ENCODE data around the gene KCNK1. TPM values are rescaled to one million over a fixed set of nuclear protein-coding genes. Genes with fewer than 3 reads are reported as not detected.

Gene KCNK1
- total RNA-seq, 2 donors from 2014 or later, result 5.2 to 6.3 TPM

DNA sequence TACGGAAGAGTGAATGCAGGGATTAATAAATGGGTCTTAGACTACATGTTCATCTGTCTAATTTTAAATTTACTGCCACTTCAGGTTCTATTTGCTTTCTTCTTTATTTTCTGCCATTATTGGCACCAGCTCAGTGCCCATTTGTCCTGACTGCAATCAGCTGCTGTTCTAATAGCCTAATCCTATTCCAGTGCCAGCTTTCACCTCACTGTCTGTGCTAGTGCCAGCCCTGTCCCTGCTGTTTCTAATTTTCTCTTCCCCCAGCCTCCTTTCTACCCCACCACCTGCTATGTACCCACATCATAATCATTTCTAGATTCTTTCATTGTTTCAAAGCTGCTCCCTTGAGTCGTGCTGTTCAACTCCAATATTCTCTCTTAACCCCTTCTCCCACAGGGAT, 86.4 kb downstream of the KCNK1 start:
- H3K27me3 ChIP-seq, result no peaks in the 10 kb centered on the region
- DNase-seq, result no peak

DNA sequence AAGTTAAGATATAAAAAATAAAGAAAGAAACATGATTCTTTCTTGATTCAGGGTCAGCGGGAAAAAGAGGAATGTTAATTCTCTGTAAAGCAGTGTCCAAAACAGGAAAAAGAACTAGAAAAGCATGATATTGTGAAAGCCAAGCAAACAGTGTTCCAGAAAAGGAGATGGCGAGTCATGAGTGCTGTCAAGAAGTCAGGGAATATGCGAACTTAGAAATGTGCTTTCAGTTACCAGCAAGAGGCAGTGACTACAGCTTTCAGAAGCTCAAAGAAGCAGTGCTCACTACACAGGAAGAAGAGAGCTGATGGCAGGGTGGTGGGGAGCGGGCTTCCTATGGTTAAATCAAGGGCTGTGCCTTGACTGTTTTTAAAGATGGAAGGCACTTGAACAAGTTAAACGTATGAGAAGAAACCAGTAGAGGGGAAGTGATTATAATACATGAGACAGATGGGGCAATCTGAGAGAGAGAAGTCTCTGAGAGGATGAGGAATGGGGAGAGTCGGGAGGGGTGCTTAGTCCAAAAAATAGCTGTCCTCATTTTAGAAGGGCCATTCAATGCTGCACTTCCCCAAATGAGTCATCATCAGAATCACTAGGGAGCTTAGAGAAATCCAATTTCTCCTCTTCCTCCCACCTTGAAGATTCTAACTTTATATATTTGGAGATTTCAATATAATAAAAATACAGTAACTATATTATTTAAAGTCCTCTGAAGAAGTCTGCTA, 90.4 kb downstream of the KCNK1 start:
- Histone ChIP-seq H3K4me1 (peaks cover 26% of the 10 kb centered on the region), H3K36me3 (replicated peaks in 1 of 2; ENCODE audit: insufficient read depth in 1 of 2, low read depth in 2 of 2) (no peaks in the 10 kb centered on the region), H3K27me3 (no peaks in the 10 kb centered on the region), H3K4me3 (no peak overlapping the region), H3K9me3 (no peaks in the 10 kb centered on the region), H3K27ac (no peak overlapping the region)
- 63 to 68% methylated on average over 6 of the region's 6 CpGs for WGBS, 2 donors
- TF ChIP-seq, protein P1, sequence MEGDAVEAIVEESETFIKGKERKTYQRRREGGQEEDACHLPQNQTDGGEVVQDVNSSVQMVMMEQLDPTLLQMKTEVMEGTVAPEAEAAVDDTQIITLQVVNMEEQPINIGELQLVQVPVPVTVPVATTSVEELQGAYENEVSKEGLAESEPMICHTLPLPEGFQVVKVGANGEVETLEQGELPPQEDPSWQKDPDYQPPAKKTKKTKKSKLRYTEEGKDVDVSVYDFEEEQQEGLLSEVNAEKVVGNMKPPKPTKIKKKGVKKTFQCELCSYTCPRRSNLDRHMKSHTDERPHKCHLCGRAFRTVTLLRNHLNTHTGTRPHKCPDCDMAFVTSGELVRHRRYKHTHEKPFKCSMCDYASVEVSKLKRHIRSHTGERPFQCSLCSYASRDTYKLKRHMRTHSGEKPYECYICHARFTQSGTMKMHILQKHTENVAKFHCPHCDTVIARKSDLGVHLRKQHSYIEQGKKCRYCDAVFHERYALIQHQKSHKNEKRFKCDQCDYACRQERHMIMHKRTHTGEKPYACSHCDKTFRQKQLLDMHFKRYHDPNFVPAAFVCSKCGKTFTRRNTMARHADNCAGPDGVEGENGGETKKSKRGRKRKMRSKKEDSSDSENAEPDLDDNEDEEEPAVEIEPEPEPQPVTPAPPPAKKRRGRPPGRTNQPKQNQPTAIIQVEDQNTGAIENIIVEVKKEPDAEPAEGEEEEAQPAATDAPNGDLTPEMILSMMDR (IDR thresholded peaks at IDR 0.05), result no peak
- TF ChIP-seq POLR2A (IDR thresholded peaks at IDR 0.05), result no peak
- intact Hi-C loops (cut with DNase I), result no loop called here
- no peak for DNase-seq
- no peak for ATAC-seq

More for the DNA sequence above, 86.4 kb downstream of the KCNK1 start:
- 42 to 51% methylated on average over 2 of the region's 2 CpGs for WGBS, 2 donors
- Histone ChIP-seq H3K36me3 (replicated peaks in 1 of 2; ENCODE audit: insufficient read depth in 1 of 2, low read depth in 2 of 2) (no peaks in the 10 kb centered on the region), H3K27ac (no peak overlapping the region), H3K4me3 (no peak overlapping the region), H3K9me3 (no peaks in the 10 kb centered on the region), H3K4me1 (peaks cover 7% of the 10 kb centered on the region)
- TF ChIP-seq, protein P1 (IDR thresholded peaks at IDR 0.05), result no peak
- no peak for TF ChIP-seq POLR2A (IDR thresholded peaks at IDR 0.05)
- no peak for ATAC-seq
- intact Hi-C loops (cut with DNase I), result no loop called here

DNA sequence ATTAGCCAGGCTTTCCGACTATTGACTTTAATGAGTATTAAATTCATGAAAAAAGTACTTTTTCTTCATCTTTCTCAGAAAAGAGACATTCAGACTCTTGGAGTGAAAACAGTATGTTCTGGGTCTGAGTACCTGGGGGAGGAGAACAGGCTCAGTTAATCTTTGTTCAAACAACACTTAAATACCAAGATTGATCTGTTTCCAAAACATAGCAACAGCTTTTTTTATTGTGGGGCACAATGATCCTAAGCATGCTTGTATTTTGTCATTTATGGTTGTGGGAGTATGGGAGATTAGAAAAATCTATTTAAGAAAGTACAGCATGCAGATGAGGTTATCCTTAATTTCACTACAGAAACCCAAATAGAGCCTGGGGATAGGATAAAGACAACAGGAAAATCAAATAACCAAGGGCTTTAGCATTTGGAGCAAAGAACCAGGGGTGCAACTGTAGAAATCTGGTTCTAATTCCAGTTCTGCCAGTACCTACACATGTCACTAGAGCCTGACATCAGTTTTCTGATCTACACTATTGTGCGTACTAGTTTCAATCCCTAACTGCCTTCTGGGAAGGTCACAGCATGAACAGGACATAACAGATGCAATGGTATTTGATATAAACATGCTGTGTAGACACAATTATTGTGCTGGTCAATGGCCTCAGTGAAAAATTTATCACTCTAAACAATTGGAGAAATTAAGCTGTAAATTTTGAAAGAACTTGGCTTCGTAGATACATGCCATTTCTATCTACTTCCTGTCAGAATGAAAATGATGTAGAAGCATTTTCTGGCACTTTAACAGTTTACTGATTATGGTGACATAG, 91.2 kb downstream of the KCNK1 start:
- ATAC-seq, result no peak
- no peak overlapping the region for H3K27ac ChIP-seq
- 70 to 72% methylated on average over 3 of the region's 3 CpGs for WGBS, 2 donors
- H3K4me1 ChIP-seq, result peaks cover 26% of the 10 kb centered on the region
- intact Hi-C loops (cut with DNase I), result no loop called here
- no peaks in the 10 kb centered on the region for H3K27me3 ChIP-seq
- no peak for DNase-seq
- H3K4me3 ChIP-seq, result no peak overlapping the region
- no peaks in the 10 kb centered on the region for H3K9me3 ChIP-seq
- TF ChIP-seq, protein P1 (IDR thresholded peaks at IDR 0.05), result no peak
- no peak for TF ChIP-seq POLR2A (IDR thresholded peaks at IDR 0.05)
- no peaks in the 10 kb centered on the region for H3K36me3 ChIP-seq (replicated peaks in 1 of 2; ENCODE audit: insufficient read depth in 1 of 2, low read depth in 2 of 2)

DNA sequence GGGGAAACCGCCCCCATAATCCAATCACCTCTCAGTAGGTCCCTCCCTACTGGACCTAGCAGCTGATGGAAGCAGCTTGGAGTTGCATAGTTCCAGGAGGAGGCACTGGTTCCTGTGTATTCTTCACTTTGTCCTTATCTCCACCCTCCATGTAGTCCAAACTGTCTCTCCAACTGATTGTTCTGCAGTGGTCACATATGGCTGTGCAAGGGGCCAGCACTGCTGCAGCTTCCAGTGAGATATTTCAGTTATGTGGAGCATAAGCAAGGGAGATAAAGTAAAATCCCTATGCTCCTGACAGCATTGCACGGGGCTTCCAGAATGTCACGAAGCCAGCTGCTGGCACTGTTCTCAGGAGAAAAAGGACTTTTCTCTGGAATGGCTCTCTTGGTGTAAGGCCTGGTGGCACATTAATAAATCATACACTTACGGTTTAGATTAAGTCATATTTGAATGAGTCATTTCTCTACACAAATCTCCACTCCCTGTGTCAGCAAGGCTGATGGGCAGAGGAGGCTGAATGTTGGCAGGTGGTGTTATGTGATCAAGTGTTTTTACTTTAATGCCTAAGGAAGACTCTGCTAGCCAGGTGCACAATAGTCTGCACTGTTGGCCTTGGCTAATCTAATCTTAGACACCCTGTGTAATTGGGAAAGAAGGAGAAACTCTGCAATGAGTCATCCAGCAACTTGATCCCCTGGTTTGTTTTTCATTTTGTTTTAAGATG, 93.4 kb downstream of the KCNK1 start:
- H3K36me3 ChIP-seq (replicated peaks in 1 of 2; ENCODE audit: insufficient read depth in 1 of 2, low read depth in 2 of 2), result no peaks in the 10 kb centered on the region
- H3K27ac ChIP-seq, result peak overlapping the region in 3 of 4 donors; percentile 46 to 64 (median 61)
- H3K9me3 ChIP-seq, result no peaks in the 10 kb centered on the region
- no peak for TF ChIP-seq POLR2A (IDR thresholded peaks at IDR 0.05)
- TF ChIP-seq, protein P1 (IDR thresholded peaks at IDR 0.05), result no peak
- WGBS, 2 donors, result 27 to 36% methylated on average over 4 of the region's 4 CpGs
- peak; percentile 36 to 78 (median 62) for DNase-seq
- H3K4me1 ChIP-seq, result peaks cover 26% of the 10 kb centered on the region
- H3K27me3 ChIP-seq, result no peaks in the 10 kb centered on the region
- intact Hi-C loops (cut with DNase I), result no loop called here
- peak; percentile 91 for ATAC-seq
- H3K4me3 ChIP-seq, result no peak overlapping the region
